SU-DHL-6 (cell line): ENCODE measurements around the gene CEP72.

ENCODE experiments used
- H2AFZ ChIP-seq: fragments of 200-600 bp; sonication (generic); 2 replicates; pipeline ENCODE4 v1.6.1; 2014; ENCODE audit warnings: low read depth, mild to moderate bottlenecking, moderate library complexity, mixed read lengths, antibody characterized with exemption, low read length; ENCODE audit not compliant: severe bottlenecking
- H3F3A ChIP-seq: fragments of 200-600 bp; shearing (Covaris generic); 2 replicates; pipeline ENCODE4 v1.6.0; 2016; ENCODE audit warnings: antibody characterized with exemption, mild to moderate bottlenecking; ENCODE audit not compliant: insufficient read depth
- H3K27ac ChIP-seq: fragments of 200-600 bp; sonication (generic); 2 replicates; pipeline ENCODE4 v1.5.1; 2016; ENCODE audit warnings: low read depth, mild to moderate bottlenecking, low read length, moderate library complexity, mixed read lengths
- H3K27me3 ChIP-seq: fragments of 200-600 bp; sonication (generic), shearing (Covaris generic); 2 replicates; pipeline ENCODE4 v1.6.0; 2014; ENCODE audit warnings: mild to moderate bottlenecking, low read length
- H3K36me3 ChIP-seq: fragments of 200-600 bp; sonication (generic); 2 replicates; pipeline ENCODE4 v1.6.1; 2014; ENCODE audit warnings: mild to moderate bottlenecking, low read length, mixed read lengths
- H3K4me2 ChIP-seq: fragments of 300-600, 200-600 bp; shearing (Covaris generic), sonication (generic); 2 replicates; pipeline ENCODE4 v1.6.0; 2014; ENCODE audit warnings: low read length, low read depth, mild to moderate bottlenecking; ENCODE audit not compliant: poor library complexity, severe bottlenecking
- H3K4me3 ChIP-seq: fragments of 200-600 bp; sonication (generic); 2 replicates; pipeline ENCODE4 v1.5.1; 2014; ENCODE audit warnings: antibody characterized with exemption, low read length, mild to moderate bottlenecking, mixed read lengths; ENCODE audit not compliant: insufficient read depth, poor library complexity, severe bottlenecking
- H3K79me2 ChIP-seq: fragments of 200-600 bp; sonication (generic); 2 replicates; pipeline ENCODE4 v1.6.1; 2014; ENCODE audit warnings: mild to moderate bottlenecking, low read length, moderate library complexity; ENCODE audit not compliant: insufficient read depth
- H3K9ac ChIP-seq: fragments of 200-600 bp; sonication (generic); 2 replicates; pipeline ENCODE4 v1.7.0; 2014; ENCODE audit warnings: mild to moderate bottlenecking, low read length
- H3K9me2 ChIP-seq: fragments of 200-600 bp; sonication (generic); replicated peaks from 2 replicates; pipeline ENCODE4 v1.6.1; 2014; ENCODE audit warnings: low read length; ENCODE audit not compliant: insufficient read depth
- H3K9me3 ChIP-seq: fragments of 200-600 bp; sonication (generic); 2 replicates; pipeline ENCODE4 v1.6.1; 2014; ENCODE audit warnings: low read length, mixed read lengths; ENCODE audit not compliant: insufficient read depth
- H4K20me1 ChIP-seq: fragments of 200-600 bp; sonication (generic); 2 replicates; pipeline ENCODE4 v1.6.1; 2014; ENCODE audit warnings: low read depth, mild to moderate bottlenecking, antibody characterized with exemption, low read length, moderate library complexity, mixed read lengths
- EZH2phosphoT487 ChIP-seq: fragments of 200-600 bp; sonication (generic), shearing (Covaris generic); conservative IDR thresholded peaks from 2 replicates; pipeline ENCODE4 v1.6.1; 2018; ENCODE audit warnings: mild to moderate bottlenecking, antibody characterized with exemption, low read length, moderate library complexity, mixed read lengths
- TF ChIP-seq, protein P1 (sequence below): fragments of 200-600 bp; sonication (generic); IDR thresholded peaks from one replicate; pipeline ENCODE4 v1.5.1; 2017; ENCODE audit warnings: antibody characterized with exemption, mild to moderate bottlenecking, low read length, moderate library complexity; ENCODE audit not compliant: insufficient read depth, poor library complexity, severe bottlenecking

The CEP72 gene

DNA sequence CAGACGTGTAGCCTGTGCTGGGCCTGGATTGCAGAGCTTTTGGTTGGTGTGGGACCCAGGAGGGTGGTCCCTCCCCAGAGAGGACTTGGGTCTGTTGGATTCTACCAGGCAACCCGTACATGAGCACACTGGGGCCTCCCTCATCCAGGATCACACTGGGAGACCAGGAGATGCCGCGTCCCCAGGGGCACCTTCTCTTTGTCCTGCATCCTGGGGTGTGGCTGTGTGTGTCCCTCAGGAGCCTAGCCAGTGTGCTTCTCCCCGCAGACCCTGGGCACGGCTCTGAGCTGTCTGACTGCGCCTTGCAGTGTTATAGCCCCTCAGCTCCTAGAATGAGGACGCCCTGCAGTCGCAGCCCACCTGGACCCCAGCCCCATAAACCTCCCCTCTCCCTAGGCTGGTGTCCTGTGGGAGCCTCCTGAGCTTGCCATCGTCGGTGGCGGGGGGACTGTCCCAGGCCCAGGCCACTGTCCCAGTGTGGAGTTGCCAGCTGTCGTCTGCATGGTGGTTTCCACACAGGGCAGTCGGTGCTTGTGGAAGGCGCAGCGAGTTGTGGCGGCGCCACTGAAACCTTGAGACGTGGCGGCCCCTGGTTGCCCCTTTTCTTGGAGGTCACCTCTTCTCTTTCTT lies 27.6 kb downstream of the CEP72 start:
- TF ChIP-seq EZH2phosphoT487 = no peak
- TF ChIP-seq, protein P1, sequence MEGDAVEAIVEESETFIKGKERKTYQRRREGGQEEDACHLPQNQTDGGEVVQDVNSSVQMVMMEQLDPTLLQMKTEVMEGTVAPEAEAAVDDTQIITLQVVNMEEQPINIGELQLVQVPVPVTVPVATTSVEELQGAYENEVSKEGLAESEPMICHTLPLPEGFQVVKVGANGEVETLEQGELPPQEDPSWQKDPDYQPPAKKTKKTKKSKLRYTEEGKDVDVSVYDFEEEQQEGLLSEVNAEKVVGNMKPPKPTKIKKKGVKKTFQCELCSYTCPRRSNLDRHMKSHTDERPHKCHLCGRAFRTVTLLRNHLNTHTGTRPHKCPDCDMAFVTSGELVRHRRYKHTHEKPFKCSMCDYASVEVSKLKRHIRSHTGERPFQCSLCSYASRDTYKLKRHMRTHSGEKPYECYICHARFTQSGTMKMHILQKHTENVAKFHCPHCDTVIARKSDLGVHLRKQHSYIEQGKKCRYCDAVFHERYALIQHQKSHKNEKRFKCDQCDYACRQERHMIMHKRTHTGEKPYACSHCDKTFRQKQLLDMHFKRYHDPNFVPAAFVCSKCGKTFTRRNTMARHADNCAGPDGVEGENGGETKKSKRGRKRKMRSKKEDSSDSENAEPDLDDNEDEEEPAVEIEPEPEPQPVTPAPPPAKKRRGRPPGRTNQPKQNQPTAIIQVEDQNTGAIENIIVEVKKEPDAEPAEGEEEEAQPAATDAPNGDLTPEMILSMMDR = no peak
- H3K9ac ChIP-seq = no peak overlapping the region
- no peaks in the 10 kb centered on the region for H3F3A ChIP-seq
- no peaks in the 10 kb centered on the region for H3K27me3 ChIP-seq
- H3K4me2 ChIP-seq = no peak overlapping the region
- 0 out of 2 replicates have a peak, but pooled peaks cover 2% of the 10 kb centered on the region for H3K36me3 ChIP-seq
- H4K20me1 ChIP-seq = no peaks in the 10 kb centered on the region
- H3K4me3 ChIP-seq = no peak overlapping the region
- H2AFZ ChIP-seq = no peak overlapping the region
- H3K27ac ChIP-seq = no peak overlapping the region
- H3K9me2 ChIP-seq = no peaks in the 10 kb centered on the region
- H3K79me2 ChIP-seq = no peaks in the 10 kb centered on the region
- no peaks in the 10 kb centered on the region for H3K9me3 ChIP-seq

DNA sequence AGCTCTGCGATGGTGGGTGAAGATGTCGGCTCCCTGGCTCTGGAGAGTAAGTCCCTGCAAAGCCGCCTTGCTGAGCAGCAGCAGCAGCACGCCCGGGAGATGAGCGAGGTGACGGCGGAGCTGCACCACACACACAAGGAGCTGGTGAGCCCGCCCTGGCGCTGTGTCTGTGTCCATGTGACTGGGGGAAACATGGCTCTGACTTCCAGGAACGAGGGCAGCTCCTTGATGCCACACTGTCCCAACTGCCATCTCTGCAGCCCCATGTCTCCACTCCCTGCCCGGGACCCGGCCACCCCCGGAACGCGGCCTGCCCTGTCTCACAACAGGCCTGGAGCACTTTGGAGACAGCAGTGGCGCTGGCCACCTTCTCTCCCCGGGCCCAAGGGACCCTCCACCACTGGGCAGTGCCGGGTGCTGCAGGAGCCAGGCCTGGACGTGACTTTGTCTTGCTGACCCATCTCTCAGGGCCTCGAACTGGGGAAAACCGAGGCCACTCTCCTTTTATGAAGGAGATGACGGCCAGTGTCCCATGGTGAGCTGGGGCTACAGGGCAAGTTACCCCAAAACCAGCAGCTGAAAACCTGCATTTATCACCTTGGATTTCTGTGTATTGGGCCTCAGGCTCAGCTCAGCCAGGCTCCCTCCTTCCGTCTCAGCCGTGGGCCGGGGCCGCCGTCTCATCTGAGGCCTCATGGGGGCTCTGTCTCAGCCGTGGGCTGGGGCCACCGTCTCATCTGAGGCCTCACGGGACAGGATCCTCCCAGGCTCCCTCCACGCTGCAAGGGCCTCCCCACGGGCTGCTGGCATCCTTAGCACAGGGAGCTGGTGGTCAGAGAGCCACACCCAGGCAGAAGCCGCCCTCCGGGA lies 28.6 kb downstream of the CEP72 start:
- H3K27me3 ChIP-seq = no peaks in the 10 kb centered on the region
- no peaks in the 10 kb centered on the region for H3F3A ChIP-seq
- peaks cover 2% of the 10 kb centered on the region; the same call in 1 of the 2 replicates for H3K36me3 ChIP-seq
- no peak overlapping the region for H2AFZ ChIP-seq
- no peaks in the 10 kb centered on the region for H3K79me2 ChIP-seq
- H4K20me1 ChIP-seq = no peaks in the 10 kb centered on the region
- no peaks in the 10 kb centered on the region for H3K9me2 ChIP-seq
- H3K4me3 ChIP-seq = no peak overlapping the region
- no peak overlapping the region for H3K4me2 ChIP-seq
- TF ChIP-seq EZH2phosphoT487 = no peak
- TF ChIP-seq, protein P1 = no peak
- H3K9me3 ChIP-seq = no peaks in the 10 kb centered on the region
- H3K27ac ChIP-seq = no peak overlapping the region
- no peak overlapping the region for H3K9ac ChIP-seq

DNA sequence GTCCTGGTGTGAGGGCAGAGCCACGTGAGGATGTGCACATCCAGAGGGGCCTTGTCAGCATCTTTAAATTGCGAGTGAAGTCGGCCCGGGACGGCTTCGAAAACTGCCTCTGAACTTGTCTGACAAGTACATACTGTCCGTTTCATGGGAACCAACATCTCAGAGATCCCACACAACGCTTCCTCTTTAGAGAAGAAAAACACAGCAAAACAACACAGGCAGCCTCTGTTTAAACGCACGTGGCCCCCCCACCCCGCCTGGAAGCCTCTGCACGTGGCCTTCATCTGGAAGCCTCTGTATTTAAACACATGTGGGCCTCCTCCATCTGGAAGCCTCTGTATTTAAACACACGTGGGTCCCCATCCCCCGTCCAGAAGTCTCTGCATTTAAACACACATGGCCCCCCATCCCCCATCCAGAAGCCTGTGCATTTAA lies 29.2 kb downstream of the CEP72 start:
- Histone ChIP-seq H3F3A (no peaks in the 10 kb centered on the region), H3K9ac (no peak overlapping the region), H3K4me2 (no peak overlapping the region), H4K20me1 (no peaks in the 10 kb centered on the region), H3K9me3 (no peaks in the 10 kb centered on the region), H3K4me3 (no peak overlapping the region), H3K27ac (no peak overlapping the region), H2AFZ (no peak overlapping the region), H3K27me3 (no peaks in the 10 kb centered on the region), H3K36me3 (peaks cover 5% of the 10 kb centered on the region; the same call in 1 of the 2 replicates), H3K79me2 (no peaks in the 10 kb centered on the region), H3K9me2 (no peaks in the 10 kb centered on the region)
- TF ChIP-seq, protein P1 = no peak
- no peak for TF ChIP-seq EZH2phosphoT487
